HepG2 (cell line): ENCODE measurements around the gene APCDD1L. TPM values are rescaled to one million over a fixed set of nuclear protein-coding genes. Genes with fewer than 3 reads are reported as not detected.

Source experiments
- AGO2 ChIP-seq: fragments of 200-400 bp; formaldehyde crosslinking; optimal IDR thresholded peaks from 2 replicates; pipeline ENCODE3; 2017; ENCODE audit warnings: mild to moderate bottlenecking, low read depth, low read length, moderate library complexity
- ARNT ChIP-seq: fragments of 450-650 bp; IDR thresholded peaks from 2 replicates; pipeline ENCODE4 v1.6.1; 2017
- BORCS8-MEF2B ChIP-seq: sonication (generic); formaldehyde crosslinking; IDR thresholded peaks from 2 replicates; pipeline ENCODE4 v1.8.0; 2022; ENCODE audit warnings: mild to moderate bottlenecking, missing genetic modification reagents
- CBX1 ChIP-seq: IDR thresholded peaks from one replicate; pipeline ENCODE4 v1.6.1; 2016; ENCODE audit warnings: antibody characterized with exemption, low read depth
- GZF1 ChIP-seq: sonication (generic); formaldehyde crosslinking; IDR thresholded peaks from 2 replicates; pipeline ENCODE4 v1.5.1; 2020; ENCODE audit warnings: mild to moderate bottlenecking, missing genetic modification reagents
- HMG20A ChIP-seq: IDR thresholded peaks from 2 replicates; pipeline ENCODE4 v1.6.1; 2016; ENCODE audit warnings: borderline replicate concordance
- MAF1 ChIP-seq: sonication (generic); formaldehyde crosslinking; IDR thresholded peaks from 2 replicates; pipeline ENCODE4 v1.5.0; 2020; ENCODE audit warnings: missing genetic modification reagents, borderline replicate concordance
- MXD4 ChIP-seq: IDR thresholded peaks from 2 replicates; pipeline ENCODE4 v1.6.1; 2016; ENCODE audit warnings: mild to moderate bottlenecking, missing biosample characterization, missing genetic modification reagents
- NFIC ChIP-seq: IDR thresholded peaks from 2 replicates; pipeline ENCODE4 v1.6.1; 2012; ENCODE audit warnings: mild to moderate bottlenecking, low read length, inconsistent platforms
- RAD21 ChIP-seq: fragments of 450-650 bp; formaldehyde crosslinking; IDR thresholded peaks from 2 replicates; pipeline ENCODE4 v1.5.0; 2020; ENCODE audit warnings: mild to moderate bottlenecking
- RELA ChIP-seq: sonication (generic); formaldehyde crosslinking; IDR thresholded peaks from 2 replicates; pipeline ENCODE4 v1.4.0; 2020; ENCODE audit warnings: missing genetic modification reagents
- RNF2 ChIP-seq: fragments of 450-650 bp; conservative IDR thresholded peaks from 2 replicates; pipeline ENCODE4 v1.6.1; 2016; ENCODE audit warnings: low read depth
- SP1 ChIP-seq, 2 experiments: fragments of 450-650 bp in 1 of 2; sonication (generic) in 1 of 2; formaldehyde crosslinking in 1 of 2; IDR thresholded peaks; 2 replicates each; pipeline versions ENCODE4 v1.4.0 to v1.6.1; 2016 to 2020; ENCODE audit warnings: missing genetic modification reagents in 1 of 2
- TBL1XR1 ChIP-seq: fragments of 150-350 bp; IDR thresholded peaks from 2 replicates; pipeline ENCODE4 v1.6.1; 2014; ENCODE audit warnings: borderline replicate concordance, low read length; ENCODE audit not compliant: partially characterized antibody
- TEAD2 ChIP-seq: sonication (generic); formaldehyde crosslinking; IDR thresholded peaks from 2 replicates; pipeline ENCODE4 v1.9.0; 2021; ENCODE audit warnings: missing genetic modification reagents
- ZBTB3 ChIP-seq: sonication (generic); formaldehyde crosslinking; IDR thresholded peaks from 2 replicates; pipeline ENCODE4 v1.4.0; 2020; ENCODE audit warnings: low read depth, mild to moderate bottlenecking, moderate library complexity, missing genetic modification reagents, borderline replicate concordance
- ZNF768 ChIP-seq: sonication (generic); formaldehyde crosslinking; IDR thresholded peaks from 2 replicates; pipeline ENCODE4 v1.4.0; 2020; ENCODE audit warnings: missing genetic modification reagents
- ZSCAN20 ChIP-seq: sonication (generic); formaldehyde crosslinking; IDR thresholded peaks from 2 replicates; pipeline ENCODE4 v1.4.0; 2020; ENCODE audit warnings: missing genetic modification reagents, mild to moderate bottlenecking, borderline replicate concordance
- polyA plus RNA-seq, 8 experiments: library from polyadenylated mRNA; depleted of rRNA in 3 of 8; stranded (reverse) in 7 of 8; unstranded in 1 of 8; fragments of >200 nt; fragmentation: Illumina TruSeq in 4 of 8; extraction: Trizol in 4 of 8; gene quantifications; 2 replicates each; pipeline versions ENCODE4 v1.2.1 to v1.2.3, GENCODE V29; 2011 to 2016; ENCODE audit warnings: low read depth in 4 of 8, missing spikeins in 1 of 8, mixed read lengths in 1 of 8; ENCODE audit not compliant: insufficient read depth in 1 of 8
- total RNA-seq, 5 experiments: library from RNA; depleted of rRNA; stranded (reverse); fragments of >200 nt; fragmentation: Illumina TruSeq; extraction: Trizol; gene quantifications; 2 replicates each; pipeline ENCODE4 v1.2.3, GENCODE V29; 2016; ENCODE audit warnings: low read depth in 1 of 5
- TF ChIP-seq, protein P1 (sequence below): sonication (generic); formaldehyde crosslinking; IDR thresholded peaks from 2 replicates; pipeline ENCODE4 v1.8.0; 2022; ENCODE audit warnings: missing genetic modification reagents, mild to moderate bottlenecking, moderate library complexity, borderline replicate concordance
- TF ChIP-seq, protein P2 (sequence below): sonication (generic); formaldehyde crosslinking; IDR thresholded peaks from 2 replicates; pipeline ENCODE4 v1.4.0; 2020; ENCODE audit warnings: missing genetic modification reagents, mild to moderate bottlenecking, borderline replicate concordance
- TF ChIP-seq, protein P3 (sequence below): sonication (generic); formaldehyde crosslinking; IDR thresholded peaks from 2 replicates; pipeline ENCODE4 v1.4.0; 2020; ENCODE audit warnings: mild to moderate bottlenecking, missing genetic modification reagents

APCDD1L gene
- total and polyA plus RNA-seq, 2 of the 13 experiments (the other 11 are each of a cell fraction or from before 2014, with no cell fraction given): not detected

DNA sequence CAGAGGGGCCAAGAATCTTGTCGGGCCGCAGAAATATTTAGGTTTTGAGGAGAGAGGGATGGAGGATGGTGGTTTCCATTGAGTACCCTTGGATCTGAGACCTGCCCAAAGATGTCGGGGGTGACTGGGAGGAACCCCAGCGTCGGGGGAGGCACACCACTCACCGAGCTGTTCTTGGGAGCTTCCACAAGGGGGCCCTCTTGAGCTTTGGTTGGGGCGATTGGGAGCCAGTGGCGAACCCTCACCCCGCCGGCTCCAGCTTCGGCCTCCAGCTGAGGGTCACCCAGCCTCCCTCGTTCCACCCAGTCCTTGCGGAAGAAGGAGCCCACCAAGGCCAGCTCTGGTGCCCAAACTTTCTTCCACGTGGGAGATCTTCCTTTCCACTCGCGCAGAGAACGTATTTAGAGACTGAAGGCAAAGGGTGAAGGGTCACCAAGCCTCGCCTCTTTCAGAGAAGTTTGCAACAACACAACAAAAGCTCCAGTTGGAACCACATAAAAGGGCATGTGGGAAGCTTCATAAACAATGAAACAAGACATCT lies 33.6 kb downstream of the APCDD1L start (continued):
- TF ChIP-seq, protein P1, sequence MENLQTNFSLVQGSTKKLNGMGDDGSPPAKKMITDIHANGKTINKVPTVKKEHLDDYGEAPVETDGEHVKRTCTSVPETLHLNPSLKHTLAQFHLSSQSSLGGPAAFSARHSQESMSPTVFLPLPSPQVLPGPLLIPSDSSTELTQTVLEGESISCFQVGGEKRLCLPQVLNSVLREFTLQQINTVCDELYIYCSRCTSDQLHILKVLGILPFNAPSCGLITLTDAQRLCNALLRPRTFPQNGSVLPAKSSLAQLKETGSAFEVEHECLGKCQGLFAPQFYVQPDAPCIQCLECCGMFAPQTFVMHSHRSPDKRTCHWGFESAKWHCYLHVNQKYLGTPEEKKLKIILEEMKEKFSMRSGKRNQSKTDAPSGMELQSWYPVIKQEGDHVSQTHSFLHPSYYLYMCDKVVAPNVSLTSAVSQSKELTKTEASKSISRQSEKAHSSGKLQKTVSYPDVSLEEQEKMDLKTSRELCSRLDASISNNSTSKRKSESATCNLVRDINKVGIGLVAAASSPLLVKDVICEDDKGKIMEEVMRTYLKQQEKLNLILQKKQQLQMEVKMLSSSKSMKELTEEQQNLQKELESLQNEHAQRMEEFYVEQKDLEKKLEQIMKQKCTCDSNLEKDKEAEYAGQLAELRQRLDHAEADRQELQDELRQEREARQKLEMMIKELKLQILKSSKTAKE (CRISPR knock-in tag): no peak
- TF ChIP-seq CBX1: no peak
- no peak for TF ChIP-seq GZF1 (CRISPR knock-in tag)
- TF ChIP-seq NFIC: no peak
- peak; percentile 83 for TF ChIP-seq RAD21 (CRISPR knock-in tag)
- TF ChIP-seq TEAD2: no peak
- TF ChIP-seq TBL1XR1: no peak
- TF ChIP-seq BORCS8-MEF2B (CRISPR knock-in tag): no peak
- TF ChIP-seq ZNF768 (CRISPR knock-in tag): 0 out of 2 replicates have a peak, but pooled peaks have one; percentile 26
- no peak for TF ChIP-seq ZSCAN20 (CRISPR knock-in tag)
- 0 out of 2 replicates have a peak, but pooled peaks have one; percentile 22 for TF ChIP-seq RELA (CRISPR knock-in tag)
- no peak for TF ChIP-seq AGO2
- TF ChIP-seq MXD4 (CRISPR knock-in tag): no peak
- TF ChIP-seq, protein P2, sequence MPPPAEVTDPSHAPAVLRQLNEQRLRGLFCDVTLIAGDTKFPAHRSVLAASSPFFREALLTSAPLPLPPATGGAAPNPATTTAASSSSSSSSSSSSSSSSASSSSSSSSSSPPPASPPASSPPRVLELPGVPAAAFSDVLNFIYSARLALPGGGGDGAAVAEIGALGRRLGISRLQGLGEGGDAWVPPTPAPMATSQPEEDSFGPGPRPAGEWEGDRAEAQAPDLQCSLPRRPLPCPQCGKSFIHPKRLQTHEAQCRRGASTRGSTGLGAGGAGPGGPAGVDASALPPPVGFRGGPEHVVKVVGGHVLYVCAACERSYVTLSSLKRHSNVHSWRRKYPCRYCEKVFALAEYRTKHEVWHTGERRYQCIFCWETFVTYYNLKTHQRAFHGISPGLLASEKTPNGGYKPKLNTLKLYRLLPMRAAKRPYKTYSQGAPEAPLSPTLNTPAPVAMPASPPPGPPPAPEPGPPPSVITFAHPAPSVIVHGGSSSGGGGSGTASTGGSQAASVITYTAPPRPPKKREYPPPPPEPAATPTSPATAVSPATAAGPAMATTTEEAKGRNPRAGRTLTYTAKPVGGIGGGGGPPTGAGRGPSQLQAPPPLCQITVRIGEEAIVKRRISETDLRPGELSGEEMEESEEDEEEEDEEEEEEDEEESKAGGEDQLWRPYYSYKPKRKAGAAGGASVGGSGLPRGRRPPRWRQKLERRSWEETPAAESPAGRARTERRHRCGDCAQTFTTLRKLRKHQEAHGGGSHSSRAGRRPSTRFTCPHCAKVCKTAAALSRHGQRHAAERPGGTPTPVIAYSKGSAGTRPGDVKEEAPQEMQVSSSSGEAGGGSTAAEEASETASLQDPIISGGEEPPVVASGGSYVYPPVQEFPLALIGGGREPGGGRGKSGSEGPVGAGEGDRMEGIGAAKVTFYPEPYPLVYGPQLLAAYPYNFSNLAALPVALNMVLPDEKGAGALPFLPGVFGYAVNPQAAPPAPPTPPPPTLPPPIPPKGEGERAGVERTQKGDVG (CRISPR knock-in tag): no peak
- no peak for TF ChIP-seq SP1 (IDR thresholded peaks at IDR 0.05)
- TF ChIP-seq SP1 (CRISPR knock-in tag; IDR thresholded peaks at IDR 0.05): no peak
- no peak for TF ChIP-seq RNF2
- no peak for TF ChIP-seq ZBTB3 (CRISPR knock-in tag)
- TF ChIP-seq, protein P3, sequence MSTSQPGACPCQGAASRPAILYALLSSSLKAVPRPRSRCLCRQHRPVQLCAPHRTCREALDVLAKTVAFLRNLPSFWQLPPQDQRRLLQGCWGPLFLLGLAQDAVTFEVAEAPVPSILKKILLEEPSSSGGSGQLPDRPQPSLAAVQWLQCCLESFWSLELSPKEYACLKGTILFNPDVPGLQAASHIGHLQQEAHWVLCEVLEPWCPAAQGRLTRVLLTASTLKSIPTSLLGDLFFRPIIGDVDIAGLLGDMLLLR: no peak
- no peak for TF ChIP-seq HMG20A
- no peak for TF ChIP-seq ARNT
- TF ChIP-seq MAF1 (CRISPR knock-in tag): no peak
